Nephron (organoid): Measurements from ENCODE around the gene RNF141.
A peak's percentile ranks its signal among the peaks of the same experiment; 100 is the strongest.

Experiments
- H3K27ac Mint-ChIP-seq, 3 experiments: 2 replicates each; pipeline ENCODE4 v1.8.0; 2020; ENCODE audit warnings: mixed read lengths in 3 of 3, mild to moderate bottlenecking in 2 of 3, moderate library complexity in 1 of 3
- H3K27me3 Mint-ChIP-seq: 2 replicates; pipeline ENCODE4 v1.8.0; 2021; ENCODE audit warnings: low read depth, mild to moderate bottlenecking, moderate library complexity, mixed read lengths
- H3K36me3 Mint-ChIP-seq: 2 replicates; pipeline ENCODE4 v1.8.0; 2020; ENCODE audit warnings: low read depth, mixed read lengths
- H3K4me1 Mint-ChIP-seq: 2 replicates; pipeline ENCODE4 v1.8.0; 2020; ENCODE audit warnings: mixed read lengths
- H3K4me3 Mint-ChIP-seq, 3 experiments: 2 replicates each; pipeline ENCODE4 v1.8.0; 2020; ENCODE audit warnings: mild to moderate bottlenecking in 3 of 3, mixed read lengths in 3 of 3, moderate library complexity in 2 of 3
- H3K9me3 Mint-ChIP-seq: 2 replicates; pipeline ENCODE4 v1.8.0; 2020; ENCODE audit warnings: mixed read lengths
- TF ChIP-seq, protein P1 (sequence below), 3 experiments: fragments of 200-600 bp; sonication (generic); IDR thresholded peaks; one replicate each; pipeline ENCODE4 v1.5.0; 2021; ENCODE audit warnings: antibody characterized with exemption in 3 of 3; ENCODE audit not compliant: unreplicated experiment in 3 of 3

The RNF141 gene

DNA sequence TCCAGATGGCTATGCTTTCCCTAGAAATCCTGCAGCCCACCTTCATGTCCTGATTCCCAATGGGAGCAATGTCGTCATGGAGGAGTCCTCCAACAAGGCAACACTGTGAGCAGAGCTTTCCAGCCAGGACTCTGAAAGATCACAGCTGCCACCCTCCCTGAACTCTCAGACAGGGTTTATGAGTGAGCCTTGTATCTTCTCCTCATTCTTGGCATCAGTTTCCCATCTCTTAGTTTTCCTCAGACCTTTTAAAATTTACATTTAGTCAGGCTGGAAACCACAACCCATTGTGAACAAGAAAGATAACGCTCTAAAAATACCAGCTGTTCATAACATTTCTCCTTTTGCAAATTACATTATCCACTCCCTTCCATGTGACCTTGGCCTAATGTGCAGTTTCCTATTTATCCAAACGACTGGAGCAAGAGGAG lies 43.1 kb upstream of the RNF141 start:
- no peaks in the 10 kb centered on the region for H3K9me3 Mint-ChIP-seq
- TF ChIP-seq, protein P1, sequence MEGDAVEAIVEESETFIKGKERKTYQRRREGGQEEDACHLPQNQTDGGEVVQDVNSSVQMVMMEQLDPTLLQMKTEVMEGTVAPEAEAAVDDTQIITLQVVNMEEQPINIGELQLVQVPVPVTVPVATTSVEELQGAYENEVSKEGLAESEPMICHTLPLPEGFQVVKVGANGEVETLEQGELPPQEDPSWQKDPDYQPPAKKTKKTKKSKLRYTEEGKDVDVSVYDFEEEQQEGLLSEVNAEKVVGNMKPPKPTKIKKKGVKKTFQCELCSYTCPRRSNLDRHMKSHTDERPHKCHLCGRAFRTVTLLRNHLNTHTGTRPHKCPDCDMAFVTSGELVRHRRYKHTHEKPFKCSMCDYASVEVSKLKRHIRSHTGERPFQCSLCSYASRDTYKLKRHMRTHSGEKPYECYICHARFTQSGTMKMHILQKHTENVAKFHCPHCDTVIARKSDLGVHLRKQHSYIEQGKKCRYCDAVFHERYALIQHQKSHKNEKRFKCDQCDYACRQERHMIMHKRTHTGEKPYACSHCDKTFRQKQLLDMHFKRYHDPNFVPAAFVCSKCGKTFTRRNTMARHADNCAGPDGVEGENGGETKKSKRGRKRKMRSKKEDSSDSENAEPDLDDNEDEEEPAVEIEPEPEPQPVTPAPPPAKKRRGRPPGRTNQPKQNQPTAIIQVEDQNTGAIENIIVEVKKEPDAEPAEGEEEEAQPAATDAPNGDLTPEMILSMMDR (IDR thresholded peaks at IDR 0.05; ENCODE audit: unreplicated experiment in 3 of 3) = no peak
- H3K4me1 Mint-ChIP-seq = peaks cover 43% of the 10 kb centered on the region
- H3K4me3 Mint-ChIP-seq = no peak overlapping the region
- H3K36me3 Mint-ChIP-seq = peaks cover 28% of the 10 kb centered on the region
- no peaks in the 10 kb centered on the region for H3K27me3 Mint-ChIP-seq
- H3K27ac Mint-ChIP-seq = peak overlapping the region; percentile 65 to 80 (median 70)

DNA sequence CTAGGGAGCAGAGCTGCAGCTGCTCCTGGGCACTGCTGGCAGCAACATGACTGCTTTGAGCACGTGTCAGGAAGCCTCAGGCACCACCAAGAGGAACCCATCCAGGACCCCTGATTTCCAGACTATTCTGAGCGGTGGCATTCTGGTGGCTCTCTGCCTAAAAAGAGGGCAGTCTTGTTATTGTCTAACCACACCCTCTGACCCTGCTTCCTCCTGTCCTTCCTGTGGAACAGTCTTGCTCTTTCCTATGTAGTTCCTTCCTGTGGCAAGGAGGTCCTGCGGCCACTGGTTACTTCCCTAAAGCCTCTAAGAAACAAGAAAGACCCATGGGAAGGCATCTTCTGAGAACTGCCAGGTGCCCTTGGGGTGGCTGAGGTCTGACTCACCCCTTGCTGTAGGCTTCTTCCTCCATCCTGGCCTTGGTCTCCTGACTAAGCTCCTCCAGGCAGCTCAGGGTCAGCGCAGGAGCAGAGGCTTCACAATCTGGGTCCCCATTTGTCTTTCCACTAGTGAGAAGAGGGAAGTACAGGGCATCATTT lies 40.6 kb upstream of the RNF141 start:
- H3K4me1 Mint-ChIP-seq = peaks cover 32% of the 10 kb centered on the region
- no peaks in the 10 kb centered on the region for H3K27me3 Mint-ChIP-seq
- no peaks in the 10 kb centered on the region for H3K9me3 Mint-ChIP-seq
- H3K4me3 Mint-ChIP-seq = no peak overlapping the region
- H3K36me3 Mint-ChIP-seq = peaks cover 31% of the 10 kb centered on the region
- TF ChIP-seq, protein P1 (IDR thresholded peaks at IDR 0.05; ENCODE audit: unreplicated experiment in 3 of 3) = no peak
- H3K27ac Mint-ChIP-seq = no peak overlapping the region

DNA sequence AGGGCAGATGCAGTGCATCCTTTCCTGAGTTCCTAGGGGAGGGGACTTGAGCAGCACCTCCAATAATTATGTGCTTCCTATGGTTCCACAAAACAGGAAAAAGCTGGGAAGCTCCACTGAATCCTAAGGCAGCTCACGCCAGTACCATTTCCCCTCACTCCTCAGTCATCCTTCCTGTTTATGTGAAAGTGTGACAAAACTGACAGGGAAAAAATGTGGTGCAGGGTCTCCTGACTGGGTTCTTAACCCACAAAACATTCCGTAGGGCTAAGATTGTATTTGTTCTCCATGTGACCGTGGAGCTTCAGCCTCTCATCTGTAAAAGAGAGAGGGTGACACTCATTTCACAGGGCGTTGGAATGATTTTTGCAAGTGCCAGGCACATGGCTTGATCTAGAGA lies 39.6 kb upstream of the RNF141 start:
- H3K4me3 Mint-ChIP-seq = no peak overlapping the region
- peaks cover 31% of the 10 kb centered on the region for H3K36me3 Mint-ChIP-seq
- TF ChIP-seq, protein P1 (IDR thresholded peaks at IDR 0.05; ENCODE audit: unreplicated experiment in 3 of 3) = no peak
- no peaks in the 10 kb centered on the region for H3K9me3 Mint-ChIP-seq
- peaks cover 32% of the 10 kb centered on the region for H3K4me1 Mint-ChIP-seq
- H3K27ac Mint-ChIP-seq = no peak overlapping the region
- H3K27me3 Mint-ChIP-seq = no peaks in the 10 kb centered on the region

DNA sequence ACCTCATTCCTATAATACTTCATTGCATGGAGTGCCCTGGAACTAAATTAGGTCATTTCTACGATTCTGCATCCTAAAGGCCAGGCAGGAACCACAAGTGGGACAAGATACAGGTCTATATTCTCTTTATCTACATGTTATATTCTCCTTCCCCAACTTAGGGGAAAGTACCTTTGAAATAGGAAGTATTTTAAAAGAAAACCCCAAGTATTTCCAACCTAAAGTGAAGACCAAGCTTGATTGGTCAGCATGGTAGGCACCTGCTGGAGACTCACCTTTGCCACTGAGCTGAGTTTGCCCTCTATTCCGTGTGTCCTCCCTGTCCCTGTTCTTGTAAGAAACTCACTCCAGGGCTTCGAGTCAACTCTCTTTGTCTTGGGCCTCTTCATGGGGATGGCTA lies 38.7 kb upstream of the RNF141 start:
- H3K36me3 Mint-ChIP-seq = peaks cover 31% of the 10 kb centered on the region
- H3K27ac Mint-ChIP-seq = no peak overlapping the region
- no peaks in the 10 kb centered on the region for H3K9me3 Mint-ChIP-seq
- TF ChIP-seq, protein P1 (IDR thresholded peaks at IDR 0.05; ENCODE audit: unreplicated experiment in 3 of 3) = no peak
- no peaks in the 10 kb centered on the region for H3K27me3 Mint-ChIP-seq
- peaks cover 26% of the 10 kb centered on the region for H3K4me1 Mint-ChIP-seq
- H3K4me3 Mint-ChIP-seq = no peak overlapping the region

DNA sequence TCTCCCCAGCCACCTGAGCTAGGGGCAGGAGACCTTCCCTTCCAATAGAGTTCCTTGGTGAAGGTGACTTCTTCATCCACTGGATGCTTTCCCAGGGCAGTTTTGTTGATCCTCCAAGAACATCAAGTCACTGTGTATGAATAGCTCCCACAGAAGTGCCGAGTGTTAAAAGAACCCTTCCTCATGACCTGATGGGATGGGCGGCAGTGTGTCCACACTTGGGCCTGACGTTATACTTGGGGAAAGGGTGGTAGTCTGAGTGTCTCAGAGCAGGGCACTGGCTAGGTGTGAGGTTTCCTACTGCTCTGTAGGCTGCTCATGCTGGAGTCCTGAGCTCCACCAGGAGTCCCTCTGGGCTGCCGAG lies 35.0 kb upstream of the RNF141 start:
- TF ChIP-seq, protein P1 (IDR thresholded peaks at IDR 0.05; ENCODE audit: unreplicated experiment in 3 of 3) = no peak
- Mint-ChIP-seq H3K4me1 (peaks cover 6% of the 10 kb centered on the region), H3K9me3 (no peaks in the 10 kb centered on the region), H3K27ac (no peak overlapping the region), H3K4me3 (no peak overlapping the region), H3K36me3 (peaks cover 29% of the 10 kb centered on the region), H3K27me3 (no peaks in the 10 kb centered on the region)

DNA sequence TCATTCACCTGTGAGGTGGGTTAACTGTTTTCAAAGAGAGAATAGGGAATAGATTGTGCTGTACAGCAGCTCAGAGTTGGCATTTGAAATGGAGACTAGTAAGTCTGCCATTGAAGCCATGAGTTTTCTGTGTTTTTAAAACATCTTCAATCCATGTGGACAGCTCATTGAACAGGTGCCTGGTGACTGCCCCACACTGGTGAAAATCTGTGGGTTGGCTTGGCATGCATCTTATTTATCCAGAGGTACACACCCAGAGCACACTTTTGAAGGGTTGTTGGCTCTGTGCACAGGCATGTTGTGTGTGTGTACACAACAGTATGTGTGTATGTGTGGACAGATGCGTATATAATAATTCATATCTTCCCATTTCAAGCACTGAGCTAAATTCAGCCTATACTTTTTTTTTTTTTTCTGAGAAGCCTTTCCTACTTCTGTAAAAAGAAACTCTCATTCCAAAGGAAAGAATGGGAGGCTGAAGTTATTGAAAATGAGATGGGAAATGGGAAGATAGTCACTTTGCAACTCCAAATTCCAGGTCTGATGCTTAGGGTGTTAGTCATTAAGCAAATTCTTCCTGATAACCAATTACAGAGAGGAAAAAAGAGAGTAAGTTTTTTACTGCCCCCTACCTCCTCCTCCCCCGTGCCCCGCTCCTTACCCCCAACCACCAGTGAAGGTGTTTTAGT lies 34.5 kb upstream of the RNF141 start:
- no peak overlapping the region for H3K27ac Mint-ChIP-seq
- H3K4me3 Mint-ChIP-seq = no peak overlapping the region
- H3K27me3 Mint-ChIP-seq = no peaks in the 10 kb centered on the region
- H3K9me3 Mint-ChIP-seq = no peaks in the 10 kb centered on the region
- H3K4me1 Mint-ChIP-seq = peaks cover 6% of the 10 kb centered on the region
- peaks cover 27% of the 10 kb centered on the region for H3K36me3 Mint-ChIP-seq
- TF ChIP-seq, protein P1 (IDR thresholded peaks at IDR 0.05; ENCODE audit: unreplicated experiment in 3 of 3) = no peak
